ENCODE measurements around the gene TUBB. TPM values are rescaled to one million over a fixed set of nuclear protein-coding genes. Genes with fewer than 3 reads are reported as not detected.

The TUBB gene
- total RNA-seq, 8 experiments from 2014 or later = 425 to 1,850 (median 943) TPM

DNA sequence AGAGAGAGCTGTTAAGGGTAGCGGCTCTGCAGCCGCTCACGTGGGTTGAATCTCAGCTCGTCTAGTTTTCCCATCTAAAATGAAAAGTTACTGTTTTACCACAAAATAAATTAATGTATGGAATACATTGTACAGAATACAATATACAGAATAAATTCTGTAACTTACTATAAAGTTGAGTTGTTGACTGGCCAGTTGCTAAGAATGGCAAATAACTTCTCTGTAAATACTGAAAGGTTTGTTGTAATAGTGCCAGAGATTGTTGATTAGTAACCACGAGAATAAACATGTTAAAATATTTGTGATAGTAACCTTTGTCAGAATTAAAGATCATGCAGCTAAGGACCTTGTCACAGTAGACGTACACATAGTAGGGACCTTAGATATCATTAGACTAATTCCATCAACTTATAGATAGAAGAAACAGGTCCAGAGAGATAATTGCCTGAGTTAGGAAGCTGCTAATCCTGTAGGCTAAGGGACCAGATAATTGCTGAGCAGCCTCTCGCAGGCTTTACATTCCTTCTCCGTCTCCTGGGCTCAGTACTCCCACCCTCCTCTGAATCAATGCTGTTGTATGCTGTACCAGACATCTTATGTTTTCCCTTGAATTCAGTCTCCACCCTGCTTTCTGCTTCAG, 28.8 kb upstream of the TUBB start:
- Histone ChIP-seq H3K27ac (peak overlapping the region; percentile 0 to 87), H3K4me3 (peak overlapping the region; percentile 53 to 96 (median 63)), H3K4me1 (replicated peaks in 1 of 2) (peaks cover 21 to 25% of the 10 kb centered on the region in 2 donors)
- no peak for ATAC-seq (replicated peaks in 6 of 8)
- 6 to 65% (median 33%) methylated on average over 2 to 7 of the region's 8 CpGs; no CpG with 5 or more reads in 1 of the 10 experiments for WGBS, 10 experiments
- in situ Hi-C loops (cut with MboI; ENCODE audit: low pct_unique_long_range_greater_than_20kb in 2 of 9, low sequenced_read_pairs in 9 of 9, unreplicated experiment in 9 of 9) = no loop called here

DNA sequence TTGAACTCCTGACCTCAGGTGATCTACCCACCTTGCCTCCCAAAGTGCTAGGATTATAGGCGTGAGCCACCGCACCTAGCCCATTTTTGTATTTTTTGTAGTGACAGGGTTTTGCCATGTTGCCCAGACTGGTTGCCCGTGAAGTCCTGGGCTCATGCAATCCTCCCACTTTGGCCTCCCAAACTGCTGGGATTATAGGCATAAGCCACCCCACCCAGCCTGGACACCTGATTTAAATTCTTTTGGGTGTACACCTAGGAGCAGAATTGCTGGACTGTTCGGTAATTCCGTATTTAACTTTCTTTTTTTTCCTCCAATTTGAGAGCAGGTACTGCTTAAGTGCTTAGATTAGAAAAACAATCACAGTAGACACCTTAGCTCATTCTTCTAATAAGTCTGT, 23.7 kb upstream of the TUBB start:
- Histone ChIP-seq H3K27ac (no peak overlapping the region), H3K4me1 (replicated peaks in 1 of 2) (peaks cover 3 to 4% of the 10 kb centered on the region in 2 donors), H3K4me3 (no peak overlapping the region)
- WGBS, 10 experiments = 70 to 100% (median 93%) methylated on average over 2 to 5 of the region's 5 CpGs; no CpG with 5 or more reads in 1 of the 10 experiments
- ATAC-seq (replicated peaks in 6 of 8) = no peak
- in situ Hi-C loops (cut with MboI; ENCODE audit: low pct_unique_long_range_greater_than_20kb in 2 of 9, low sequenced_read_pairs in 9 of 9, unreplicated experiment in 9 of 9) = no loop called here

DNA sequence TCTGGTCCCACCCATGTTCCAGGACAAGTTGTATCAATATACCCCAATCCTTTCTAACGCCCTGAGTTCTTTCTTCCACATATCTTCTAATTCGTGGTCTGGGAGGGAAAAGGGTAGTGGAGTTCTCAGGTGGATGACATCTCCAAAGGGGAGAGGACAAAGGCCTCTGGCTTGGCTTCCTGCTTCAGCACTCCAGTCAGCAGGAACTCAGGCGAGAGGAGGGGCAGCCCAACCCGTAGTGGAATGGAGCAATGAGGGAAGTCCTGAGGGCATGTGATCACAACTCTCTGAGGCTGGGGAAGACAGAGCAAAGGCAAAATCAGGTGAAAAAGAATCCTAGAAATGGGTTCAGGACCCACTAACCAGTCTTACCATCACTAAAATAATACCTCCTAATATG, 19.8 kb upstream of the TUBB start:
- Histone ChIP-seq H3K27ac (no peak overlapping the region), H3K4me1 (replicated peaks in 1 of 2) (no peaks in the 10 kb centered on the region), H3K4me3 (no peak overlapping the region)
- in situ Hi-C loops (cut with MboI; ENCODE audit: low pct_unique_long_range_greater_than_20kb in 2 of 9, low sequenced_read_pairs in 9 of 9, unreplicated experiment in 9 of 9) = no loop called here
- ATAC-seq (replicated peaks in 6 of 8) = peak in 1 of 8 experiments; percentile 38
- WGBS, 10 experiments = 14 to 100% (median 66%) methylated on average over 1 to 4 of the region's 4 CpGs; no CpG with 5 or more reads in 3 of the 10 experiments

DNA sequence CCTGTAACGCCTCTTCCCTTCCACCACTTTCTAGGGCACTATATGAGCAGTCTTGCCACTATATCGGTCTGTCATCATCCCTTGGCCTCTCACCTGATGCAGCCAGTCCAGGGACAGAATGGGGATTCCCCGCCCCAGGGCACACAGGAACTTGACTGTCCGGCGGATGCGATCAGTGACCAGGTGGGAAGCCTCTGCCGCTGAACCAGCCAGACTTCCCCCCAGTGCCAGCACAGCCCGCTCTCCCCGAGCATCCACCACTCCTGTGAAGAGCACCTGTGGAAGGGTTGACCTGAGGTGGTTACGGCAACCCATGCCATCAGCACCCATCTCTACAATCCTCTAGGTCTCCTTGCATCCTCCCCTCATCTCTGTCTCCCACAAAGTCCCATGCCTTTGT, 17.1 kb upstream of the TUBB start:
- no peak for ATAC-seq (replicated peaks in 6 of 8)
- H3K27ac ChIP-seq = no peak overlapping the region
- no peak overlapping the region for H3K4me3 ChIP-seq
- no peaks in the 10 kb centered on the region for H3K4me1 ChIP-seq (replicated peaks in 1 of 2)
- 80 to 100% (median 93%) methylated on average over 1 to 8 of the region's 10 CpGs; no CpG with 5 or more reads in 3 of the 10 experiments for WGBS, 10 experiments
- in situ Hi-C loops (cut with MboI; ENCODE audit: low pct_unique_long_range_greater_than_20kb in 2 of 9, low sequenced_read_pairs in 9 of 9, unreplicated experiment in 9 of 9) = no loop called here

DNA sequence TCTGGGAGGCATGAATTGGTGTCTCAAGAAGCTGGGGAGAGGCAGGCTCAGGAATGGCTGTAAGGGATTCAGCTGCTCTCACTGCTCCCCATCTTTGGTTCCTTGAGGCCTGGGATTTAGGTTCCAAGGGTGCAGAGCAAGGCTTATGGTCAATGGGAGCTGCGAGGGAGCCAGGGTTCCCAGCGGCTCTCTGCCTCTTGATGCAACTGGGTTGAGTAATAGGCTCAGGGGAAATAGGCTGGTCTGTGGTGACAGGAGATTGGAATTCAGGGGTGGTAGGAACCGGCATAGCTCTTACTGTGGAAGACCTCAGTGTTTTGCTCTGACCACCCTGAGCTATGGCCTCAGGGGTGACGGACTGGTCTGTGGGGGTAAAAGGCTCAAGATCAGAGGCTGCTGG, 16.3 kb upstream of the TUBB start:
- ATAC-seq (replicated peaks in 6 of 8) = no peak
- in situ Hi-C loops (cut with MboI; ENCODE audit: low pct_unique_long_range_greater_than_20kb in 2 of 9, low sequenced_read_pairs in 9 of 9, unreplicated experiment in 9 of 9) = no loop called here
- H3K4me3 ChIP-seq = no peak overlapping the region
- no peak overlapping the region for H3K27ac ChIP-seq
- 90 to 100% (median 100%) methylated on average over 1 to 2 of the region's 4 CpGs; no CpG with 5 or more reads in 6 of the 10 experiments for WGBS, 10 experiments
- H3K4me1 ChIP-seq (replicated peaks in 1 of 2) = no peaks in the 10 kb centered on the region

DNA sequence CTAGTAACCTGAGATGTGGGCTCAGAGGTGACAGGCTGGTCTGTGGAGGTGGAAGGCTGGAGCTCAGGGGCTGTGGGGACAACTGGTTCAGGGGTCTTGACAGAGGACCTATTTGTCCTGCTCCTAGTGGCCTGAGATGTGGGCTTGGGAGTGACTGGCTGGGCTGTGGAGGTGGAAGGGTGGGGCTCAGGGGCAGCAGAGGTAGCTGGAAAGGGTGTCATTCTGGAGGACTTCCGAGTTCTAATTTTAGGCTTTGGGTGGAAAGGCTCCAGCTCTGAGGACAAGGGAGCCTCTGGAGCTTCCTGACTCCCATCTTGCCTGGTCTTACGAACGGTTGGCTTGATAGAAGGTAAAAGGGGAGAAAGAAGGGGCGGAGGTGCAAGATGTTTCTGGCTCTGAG, 14.5 kb upstream of the TUBB start:
- ATAC-seq (replicated peaks in 6 of 8) = no peak
- Histone ChIP-seq H3K4me3 (no peak overlapping the region), H3K4me1 (replicated peaks in 1 of 2) (no peaks in the 10 kb centered on the region), H3K27ac (no peak overlapping the region)
- in situ Hi-C loops (cut with MboI; ENCODE audit: low pct_unique_long_range_greater_than_20kb in 2 of 9, low sequenced_read_pairs in 9 of 9, unreplicated experiment in 9 of 9) = no loop called here
- 93 to 100% (median 100%) methylated on average over 1 to 3 of the region's 4 CpGs; no CpG with 5 or more reads in 6 of the 10 experiments for WGBS, 10 experiments

DNA sequence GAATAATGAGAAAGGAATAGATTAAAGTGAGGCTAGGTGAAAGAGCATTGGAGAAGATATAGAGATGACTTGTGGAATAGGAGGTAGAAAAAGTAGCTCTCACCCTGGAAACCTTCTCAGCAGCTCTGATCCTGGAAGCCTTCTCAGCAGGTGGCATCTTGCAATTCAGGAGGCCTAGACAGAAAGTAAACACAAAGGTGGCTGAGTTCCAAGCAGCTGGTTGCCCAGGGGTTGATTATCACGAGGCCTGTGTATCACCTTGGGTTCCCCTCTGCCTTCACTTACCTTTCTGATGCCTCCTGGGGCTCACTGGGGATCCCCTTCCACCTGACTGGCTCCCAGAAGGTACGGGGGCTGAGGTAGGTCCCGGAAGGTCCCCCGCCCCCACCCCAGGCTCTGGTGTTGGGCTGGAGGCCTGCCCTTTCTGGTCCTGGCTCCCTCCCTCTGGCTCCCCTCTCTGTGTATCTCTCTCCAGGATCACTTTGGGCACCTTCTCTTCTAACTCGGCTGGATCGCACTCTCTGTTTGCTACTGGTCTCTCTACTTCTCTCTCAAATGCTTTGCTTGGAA, 12.8 kb upstream of the TUBB start:
- WGBS, 10 experiments = 40 to 100% (median 93%) methylated on average over 1 to 6 of the region's 6 CpGs; no CpG with 5 or more reads in 4 of the 10 experiments
- in situ Hi-C loops (cut with MboI; ENCODE audit: low pct_unique_long_range_greater_than_20kb in 2 of 9, low sequenced_read_pairs in 9 of 9, unreplicated experiment in 9 of 9) = no loop called here

DNA sequence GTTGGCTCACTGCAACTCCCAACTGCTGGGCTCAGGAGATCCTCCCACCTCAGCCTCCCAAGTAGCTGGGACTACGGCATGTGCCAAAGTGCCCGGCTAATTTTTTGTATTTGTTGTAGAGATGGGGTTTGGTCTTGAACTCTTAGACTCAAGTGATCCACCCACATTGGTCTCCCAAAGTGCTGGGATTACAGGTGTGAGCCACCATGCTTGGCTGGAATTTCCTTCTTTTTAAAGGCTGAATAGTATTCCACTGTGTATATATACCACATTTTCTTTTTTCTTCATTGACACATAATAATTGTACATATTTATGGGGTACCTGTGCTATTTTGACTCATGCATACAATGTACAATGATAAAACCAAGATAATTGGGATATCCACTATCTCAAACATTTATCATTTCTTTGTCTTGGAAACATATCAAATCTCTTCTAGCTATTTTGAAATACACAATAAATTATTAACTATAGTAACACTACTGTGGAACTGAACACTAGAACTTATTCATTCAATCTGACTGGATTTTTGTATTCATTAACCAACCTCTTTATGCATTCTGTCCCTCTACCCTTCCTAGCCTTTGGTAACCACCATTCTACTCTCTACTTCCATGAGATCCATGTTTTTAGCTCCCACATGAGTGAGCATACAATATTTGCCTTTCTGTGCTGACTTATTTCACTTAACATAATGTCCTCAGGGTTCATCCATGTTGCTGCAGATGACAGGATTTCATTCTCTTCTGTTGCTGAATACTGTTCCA, 10.9 kb upstream of the TUBB start:
- H3K4me3 ChIP-seq = no peak overlapping the region
- no peak for ATAC-seq (replicated peaks in 6 of 8)
- no peaks in the 10 kb centered on the region for H3K4me1 ChIP-seq (replicated peaks in 1 of 2)
- in situ Hi-C loops (cut with MboI; ENCODE audit: low pct_unique_long_range_greater_than_20kb in 2 of 9, low sequenced_read_pairs in 9 of 9, unreplicated experiment in 9 of 9) = no loop called here
- 80 to 100% (median 88%) methylated on average over 1 to 2 of the region's 2 CpGs; no CpG with 5 or more reads in 4 of the 10 experiments for WGBS, 10 experiments
- no peak overlapping the region for H3K27ac ChIP-seq

More for the DNA sequence above, 12.8 kb upstream of the TUBB start:
- no peak overlapping the region for H3K4me3 ChIP-seq
- no peak for ATAC-seq (replicated peaks in 6 of 8)
- H3K27ac ChIP-seq = no peak overlapping the region
- H3K4me1 ChIP-seq (replicated peaks in 1 of 2) = no peaks in the 10 kb centered on the region

DNA sequence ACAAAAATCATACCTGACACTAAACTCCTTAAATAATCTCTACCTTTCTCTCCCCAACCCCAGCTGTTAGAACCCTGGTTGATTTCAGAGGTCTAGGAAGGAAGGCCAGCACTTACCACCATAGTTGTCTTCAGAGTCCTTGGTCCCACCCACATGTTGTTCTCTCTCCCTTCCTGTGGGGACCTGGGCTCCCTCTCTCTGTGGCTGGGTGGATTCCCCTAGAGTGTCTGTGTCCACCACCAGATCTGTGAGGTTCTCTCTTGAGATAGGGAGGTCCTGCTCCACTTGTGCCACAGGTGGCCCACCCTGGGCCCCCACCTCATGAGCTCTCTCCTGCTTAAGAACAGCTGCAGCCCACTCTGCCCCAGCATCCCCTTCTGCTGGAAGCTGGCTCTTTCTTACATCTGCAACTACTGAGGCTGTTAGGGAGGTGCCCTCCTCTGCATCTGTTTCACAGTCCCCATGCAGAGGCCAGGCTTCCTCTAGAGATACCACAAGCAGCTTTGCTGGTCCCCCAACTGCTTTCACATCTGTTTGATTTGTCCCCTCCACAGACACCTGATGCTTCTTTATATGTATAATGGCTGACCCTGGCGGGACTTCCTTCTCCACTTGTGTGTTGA, 8.3 kb upstream of the TUBB start:
- ATAC-seq (replicated peaks in 6 of 8) = no peak
- in situ Hi-C loops (cut with MboI; ENCODE audit: low pct_unique_long_range_greater_than_20kb in 2 of 9, low sequenced_read_pairs in 9 of 9, unreplicated experiment in 9 of 9) = no loop called here
- no peak overlapping the region for H3K4me3 ChIP-seq
- 60 to 100% (median 100%) methylated on average over 1 of the region's 1 CpG; no CpG with 5 or more reads in 7 of the 10 experiments for WGBS, 10 experiments
- no peak overlapping the region for H3K27ac ChIP-seq
- H3K4me1 ChIP-seq (replicated peaks in 1 of 2) = peaks cover 5 to 8% of the 10 kb centered on the region in 2 donors

DNA sequence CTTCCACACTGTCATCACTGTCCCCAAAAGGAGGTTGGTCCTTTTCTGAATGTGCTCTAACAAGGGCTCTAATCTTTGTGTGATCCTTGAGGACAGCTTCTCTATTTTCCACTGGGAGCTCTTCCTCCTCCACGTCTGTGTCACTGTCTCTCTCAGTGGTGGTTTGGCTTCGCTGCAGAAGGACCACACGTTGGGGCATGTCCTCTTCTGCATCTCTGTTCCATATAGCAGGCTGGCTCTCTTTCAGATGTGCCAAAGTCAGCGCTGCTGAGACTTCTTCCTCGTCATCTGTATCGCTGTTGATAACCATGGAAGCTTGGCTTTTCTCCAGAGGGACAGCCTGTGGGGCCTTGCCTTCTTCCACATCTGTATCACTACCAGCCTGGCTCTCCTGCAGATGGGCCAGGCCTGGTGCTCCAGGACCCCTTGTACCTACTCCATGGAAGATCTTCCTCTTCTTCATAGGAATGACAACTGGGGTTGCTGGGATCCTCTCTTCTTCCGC, 7.7 kb upstream of the TUBB start:
- Histone ChIP-seq H3K27ac (no peak overlapping the region), H3K4me1 (replicated peaks in 1 of 2) (peaks cover 5 to 8% of the 10 kb centered on the region in 2 donors), H3K4me3 (no peak overlapping the region)
- no peak for ATAC-seq (replicated peaks in 6 of 8)
- 20 to 100% (median 83%) methylated on average over 1 to 4 of the region's 7 CpGs; no CpG with 5 or more reads in 3 of the 10 experiments for WGBS, 10 experiments
- in situ Hi-C loops (cut with MboI; ENCODE audit: low pct_unique_long_range_greater_than_20kb in 2 of 9, low sequenced_read_pairs in 9 of 9, unreplicated experiment in 9 of 9) = no loop called here

DNA sequence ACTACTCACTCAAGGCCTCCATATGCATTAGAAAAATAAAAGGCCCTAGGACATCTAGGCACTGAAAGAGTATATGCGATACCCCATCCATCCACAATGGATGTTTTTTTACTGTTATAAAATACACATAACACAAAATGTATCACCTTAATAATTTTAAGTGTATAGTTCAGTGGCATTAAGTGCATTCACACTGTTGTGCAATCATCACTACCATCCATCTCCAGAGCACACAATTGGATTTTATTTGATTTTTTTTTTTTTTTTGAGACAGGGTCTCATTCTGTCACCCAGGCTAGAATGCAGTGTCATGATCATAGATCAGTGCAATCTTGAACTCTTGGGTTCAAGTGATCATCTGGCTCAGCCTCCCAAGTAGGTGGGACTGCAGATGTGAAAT, 5.9 kb upstream of the TUBB start:
- WGBS, 10 experiments = 80 to 100% (median 100%) methylated on average over 1 of the region's 1 CpG; no CpG with 5 or more reads in 2 of the 10 experiments
- in situ Hi-C loops (cut with MboI; ENCODE audit: low pct_unique_long_range_greater_than_20kb in 2 of 9, low sequenced_read_pairs in 9 of 9, unreplicated experiment in 9 of 9) = no loop called here
- H3K4me1 ChIP-seq (replicated peaks in 1 of 2) = peaks cover 18 to 19% of the 10 kb centered on the region in 2 donors
- no peak overlapping the region for H3K27ac ChIP-seq
- ATAC-seq (replicated peaks in 6 of 8) = no peak
- H3K4me3 ChIP-seq = no peak overlapping the region

DNA sequence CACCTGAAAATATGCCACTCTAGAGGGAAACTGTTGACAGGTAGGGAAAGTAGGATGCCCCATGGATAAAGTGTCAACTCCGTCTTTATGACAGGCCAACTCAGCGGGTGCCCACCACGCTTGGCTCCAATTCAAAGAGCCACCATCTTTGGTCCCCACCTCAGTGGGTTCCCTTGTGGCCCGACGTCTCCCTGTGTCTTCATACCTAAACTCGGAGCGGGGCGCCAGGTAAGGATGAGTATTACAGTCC, 3.3 kb upstream of the TUBB start:
- in situ Hi-C loops (cut with MboI; ENCODE audit: low pct_unique_long_range_greater_than_20kb in 2 of 9, low sequenced_read_pairs in 9 of 9, unreplicated experiment in 9 of 9) = no loop called here

More for the DNA sequence above, 3.3 kb upstream of the TUBB start:
- Histone ChIP-seq H3K27ac (peak overlapping the region; percentile 82 to 91), H3K4me3 (peak overlapping the region; percentile 54 to 63 (median 55)), H3K4me1 (replicated peaks in 1 of 2) (peaks cover 18 to 19% of the 10 kb centered on the region in 2 donors)
- no peak for ATAC-seq (replicated peaks in 6 of 8)
- 0 to 28% (median 0%) methylated on average over 1 to 5 of the region's 8 CpGs; no CpG with 5 or more reads in 3 of the 10 experiments for WGBS, 10 experiments

Data from motor neuron (in vitro differentiated cells).